OCI-LY7 (cell line): ENCODE data around the gene COG7. TPM values are rescaled to one million over a fixed set of nuclear protein-coding genes. Genes with fewer than 3 reads are reported as not detected.

ENCODE experiments used
- BruUV-seq: library from RNA; stranded (reverse); fragments of 400-500 nt; replicated peaks from 2 replicates; lab custom pipeline; 2021; lab: Mats Ljungman, UMichigan
- CTCF ChIA-PET: fragments of 300-600 bp; sonication (Branson Sonifier 250); formaldehyde crosslinking; loops from one replicate; lab custom pipeline; 2022; ENCODE audit warnings: antibody characterized with exemption; ENCODE audit not compliant: unreplicated experiment; lab: Charles Lee
- POLR2A ChIA-PET: fragments of 300-600 bp; sonication (Branson Sonifier 250); formaldehyde crosslinking; loops from one replicate; lab custom pipeline; 2022; ENCODE audit warnings: antibody characterized with exemption; lab: Charles Lee
- DNase-seq: peaks from one replicate; pipeline ENCODE4 v3.0.0-alpha.2; 2015; ENCODE audit warnings: low spot score
- H2AFZ ChIP-seq: fragments of 200-600 bp; sonication (generic), shearing (Covaris generic); 2 replicates; pipeline ENCODE4 v1.6.1; 2014; ENCODE audit warnings: mild to moderate bottlenecking, antibody characterized with exemption, low read length, moderate library complexity
- H3K27ac ChIP-seq: fragments of 200-600 bp; sonication (generic); 2 replicates; pipeline ENCODE4 v1.5.1; 2014; ENCODE audit warnings: mixed run types, low read depth, mild to moderate bottlenecking, moderate library complexity, low read length, inconsistent platforms; ENCODE audit not compliant: poor library complexity, severe bottlenecking
- H3K36me3 ChIP-seq: fragments of 200-600 bp; sonication (generic); 2 replicates; pipeline ENCODE4 v1.6.1; 2014; ENCODE audit warnings: mild to moderate bottlenecking, antibody characterized with exemption, low read length, moderate library complexity, mixed read lengths; ENCODE audit not compliant: insufficient read depth
- H3K4me1 ChIP-seq: fragments of 200-600 bp; sonication (generic); 2 replicates; pipeline ENCODE4 v1.5.1; 2014; ENCODE audit warnings: mild to moderate bottlenecking, low read length; ENCODE audit not compliant: insufficient read depth, poor library complexity, severe bottlenecking
- H3K4me2 ChIP-seq: fragments of 200-600 bp; sonication (generic); 2 replicates; pipeline ENCODE4 v1.6.1; 2014; ENCODE audit warnings: mild to moderate bottlenecking, low read length
- H3K4me3 ChIP-seq: fragments of 200-600 bp; sonication (generic); 2 replicates; pipeline ENCODE4 v1.5.1; 2014; ENCODE audit warnings: mild to moderate bottlenecking, low read depth, low read length; ENCODE audit not compliant: poor library complexity, severe bottlenecking
- H3K79me2 ChIP-seq: fragments of 200-600 bp; sonication (generic); 2 replicates; pipeline ENCODE4 v1.6.1; 2016; ENCODE audit warnings: low read depth, mild to moderate bottlenecking, low read length, moderate library complexity, mixed read lengths; ENCODE audit not compliant: insufficient read depth
- H3K9me2 ChIP-seq: fragments of 200-600 bp; sonication (generic); 2 replicates; pipeline ENCODE4 v1.6.1; 2016; ENCODE audit warnings: mild to moderate bottlenecking, low read length, mixed read lengths; ENCODE audit not compliant: insufficient read depth
- H3K9me3 ChIP-seq: fragments of 200-600 bp; sonication (generic); 2 replicates; pipeline ENCODE4 v1.6.1; 2014; ENCODE audit warnings: mild to moderate bottlenecking, mixed run types, low read length, mixed read lengths
- H4K20me1 ChIP-seq: fragments of 200-600 bp; sonication (generic); 2 replicates; pipeline ENCODE4 v1.6.1; 2014; ENCODE audit warnings: mild to moderate bottlenecking, antibody characterized with exemption, low read length, moderate library complexity, mixed read lengths; ENCODE audit not compliant: insufficient read depth
- CTCF ChIP-seq: fragments of 200-600 bp; sonication (generic); conservative IDR thresholded peaks from 2 replicates; pipeline ENCODE4 v1.5.1; 2014; ENCODE audit warnings: mild to moderate bottlenecking, antibody characterized with exemption, low read length, moderate library complexity, mixed read lengths
- EZH2phosphoT487 ChIP-seq: fragments of 200-600 bp; sonication (generic); IDR thresholded peaks from 2 replicates; pipeline ENCODE4 v1.6.1; 2018; ENCODE audit warnings: low read depth, borderline replicate concordance, mild to moderate bottlenecking, mixed run types, antibody characterized with exemption, low read length, moderate library complexity, mixed read lengths
- intact Hi-C: fragments of 100-400 bp; cut with micrococcal nuclease; formaldehyde crosslinking; loops from one replicate; pipeline ENCODE4 v1.10.0; 2022; ENCODE audit not compliant: unreplicated experiment
- total RNA-seq, 2 experiments: library from RNA; depleted of rRNA in 1 of 2; stranded (reverse); fragments of >200 nt in 1 of 2; shearing (Covaris generic) in 1 of 2; gene quantifications; 2 replicates each; pipeline ENCODE4 v1.2.3, GENCODE V29; 2014 to 2022

COG7 gene
- total RNA-seq, 2 experiments from 2014 or later, result 11.4 to 21.0 TPM

DNA sequence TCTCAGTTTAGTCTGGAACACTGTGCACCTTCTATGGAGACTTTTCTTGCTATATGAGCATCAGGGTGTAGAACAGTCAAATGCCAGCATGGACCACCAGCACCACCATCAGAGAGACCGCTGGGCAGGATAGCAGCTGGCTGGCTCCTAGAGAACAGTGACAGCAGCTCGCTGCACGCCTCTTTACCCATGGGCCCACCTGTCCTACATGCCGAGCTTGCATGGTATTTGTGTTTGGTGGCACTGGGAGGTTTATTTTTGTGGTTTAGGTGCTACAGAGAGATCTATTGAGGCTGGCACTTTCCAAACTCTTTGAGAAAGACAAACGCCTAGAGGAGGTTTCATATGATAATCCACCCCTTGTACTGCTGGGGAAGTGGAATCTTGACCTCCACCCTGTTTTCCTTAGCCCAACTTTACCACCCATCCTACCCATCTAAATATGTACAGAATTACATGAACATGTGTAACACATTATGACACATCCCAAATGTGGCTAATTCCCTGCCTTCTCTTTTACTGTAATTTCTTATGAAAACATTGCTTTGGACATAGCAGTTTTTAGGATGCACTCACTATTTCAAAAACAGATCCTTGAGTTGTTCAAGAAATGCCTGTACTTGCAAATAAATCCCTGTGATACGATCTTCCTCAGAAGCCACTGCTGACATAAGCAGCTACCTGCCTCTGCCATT lies 46.3 kb downstream of the COG7 start:
- H3K36me3 ChIP-seq, result peaks cover 25% of the 10 kb centered on the region
- H3K9me3 ChIP-seq, result no peaks in the 10 kb centered on the region
- H3K4me3 ChIP-seq, result no peak overlapping the region
- no TSS peak for BruUV-seq
- H3K27ac ChIP-seq, result no peak overlapping the region
- CTCF ChIA-PET, result no interaction called here
- TF ChIP-seq CTCF (no peak), EZH2phosphoT487 (no peak)
- no peaks in the 10 kb centered on the region for H3K9me2 ChIP-seq
- POLR2A ChIA-PET, result interaction anchor here (1.5 kb wide), 1 partner anchor 8 kb away, joined by 5 read pairs; no protein-coding TSS in a partner anchor
- no peaks in the 10 kb centered on the region for H3K4me1 ChIP-seq
- intact Hi-C loops, result no loop called here
- no peaks in the 10 kb centered on the region for H4K20me1 ChIP-seq
- H2AFZ ChIP-seq, result no peak overlapping the region
- H3K79me2 ChIP-seq, result no peaks in the 10 kb centered on the region
- no peak overlapping the region for H3K4me2 ChIP-seq
- no peak for DNase-seq

GRCh38 chr16:23406024-23406423 lies 47.0 kb downstream of the COG7 start:
- Histone ChIP-seq H3K4me2 (no peak overlapping the region), H3K4me3 (no peak overlapping the region), H3K4me1 (no peaks in the 10 kb centered on the region), H2AFZ (no peak overlapping the region), H3K9me3 (no peaks in the 10 kb centered on the region), H3K79me2 (no peaks in the 10 kb centered on the region), H4K20me1 (no peaks in the 10 kb centered on the region), H3K27ac (no peak overlapping the region), H3K9me2 (no peaks in the 10 kb centered on the region), H3K36me3 (peaks cover 31% of the 10 kb centered on the region)
- intact Hi-C loops, result no loop called here
- CTCF ChIA-PET, result no interaction called here
- DNase-seq, result no peak
- POLR2A ChIA-PET, result interaction anchor here (0.7 to 1.5 kb wide), 2 partner anchors 9 to 29 kb away, joined by 4 to 5 read pairs; no protein-coding TSS in a partner anchor
- TF ChIP-seq CTCF, result no peak
- TF ChIP-seq EZH2phosphoT487, result no peak
- BruUV-seq, result no TSS peak

- intact Hi-C loops, result no loop called here
- Histone ChIP-seq H3K4me1 (no peaks in the 10 kb centered on the region), H3K36me3 (peaks cover 35% of the 10 kb centered on the region), H3K79me2 (no peaks in the 10 kb centered on the region), H3K9me2 (no peaks in the 10 kb centered on the region), H2AFZ (no peak overlapping the region), H4K20me1 (no peaks in the 10 kb centered on the region), H3K27ac (no peak overlapping the region), H3K4me3 (no peak overlapping the region), H3K4me2 (no peak overlapping the region), H3K9me3 (no peaks in the 10 kb centered on the region)
- no peak for DNase-seq
- no TSS peak for BruUV-seq
- CTCF ChIA-PET, result no interaction called here
- no peak for TF ChIP-seq CTCF
- no peak for TF ChIP-seq EZH2phosphoT487
- POLR2A ChIA-PET, result interaction anchor here (0.8 kb wide), 1 partner anchor 45 kb away, joined by 3 read pairs; no protein-coding TSS in a partner anchor
Measured at GRCh38 chr16:23403547-23403946, 49.4 kb downstream of the COG7 start.
